ENCODE data around the gene KSR1. TPM values are rescaled to one million over a fixed set of nuclear protein-coding genes. Genes with fewer than 3 reads are reported as not detected.

KSR1 gene
- total RNA-seq, 4 donors from 2014 or later: 10.0 to 15.2 (median 13.9) TPM

DNA sequence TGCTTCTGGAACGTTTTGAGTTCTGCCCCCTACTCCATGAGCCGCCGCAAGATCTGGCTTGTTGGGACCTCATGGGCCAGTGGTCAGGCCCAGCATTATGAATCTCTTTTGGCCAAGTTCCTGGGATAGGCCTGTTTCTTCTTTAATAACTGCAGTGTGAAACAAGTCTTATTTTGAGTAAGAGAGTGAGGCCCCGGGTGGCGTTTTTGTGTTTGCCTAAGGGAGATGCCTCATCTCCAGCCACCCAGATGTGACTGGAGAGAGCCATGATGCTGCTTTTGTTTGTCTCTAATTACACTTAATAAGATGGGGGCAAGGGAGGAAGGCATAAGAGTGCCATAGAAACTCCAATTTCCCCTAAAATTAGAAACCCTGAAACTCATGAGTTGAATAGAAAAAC, 39.8 kb downstream of the KSR1 start:
- no peaks in the 10 kb centered on the region for H3K27me3 ChIP-seq
- ATAC-seq: no peak
- TF ChIP-seq EP300 (IDR thresholded peaks at IDR 0.05) (no peak), POLR2AphosphoS5 (IDR thresholded peaks at IDR 0.05) (no peak), POLR2A (IDR thresholded peaks at IDR 0.05) (no peak)
- TF ChIP-seq, protein P1, sequence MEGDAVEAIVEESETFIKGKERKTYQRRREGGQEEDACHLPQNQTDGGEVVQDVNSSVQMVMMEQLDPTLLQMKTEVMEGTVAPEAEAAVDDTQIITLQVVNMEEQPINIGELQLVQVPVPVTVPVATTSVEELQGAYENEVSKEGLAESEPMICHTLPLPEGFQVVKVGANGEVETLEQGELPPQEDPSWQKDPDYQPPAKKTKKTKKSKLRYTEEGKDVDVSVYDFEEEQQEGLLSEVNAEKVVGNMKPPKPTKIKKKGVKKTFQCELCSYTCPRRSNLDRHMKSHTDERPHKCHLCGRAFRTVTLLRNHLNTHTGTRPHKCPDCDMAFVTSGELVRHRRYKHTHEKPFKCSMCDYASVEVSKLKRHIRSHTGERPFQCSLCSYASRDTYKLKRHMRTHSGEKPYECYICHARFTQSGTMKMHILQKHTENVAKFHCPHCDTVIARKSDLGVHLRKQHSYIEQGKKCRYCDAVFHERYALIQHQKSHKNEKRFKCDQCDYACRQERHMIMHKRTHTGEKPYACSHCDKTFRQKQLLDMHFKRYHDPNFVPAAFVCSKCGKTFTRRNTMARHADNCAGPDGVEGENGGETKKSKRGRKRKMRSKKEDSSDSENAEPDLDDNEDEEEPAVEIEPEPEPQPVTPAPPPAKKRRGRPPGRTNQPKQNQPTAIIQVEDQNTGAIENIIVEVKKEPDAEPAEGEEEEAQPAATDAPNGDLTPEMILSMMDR (IDR thresholded peaks at IDR 0.05): no peak
- H3K9me3 ChIP-seq: no peaks in the 10 kb centered on the region
- no peak overlapping the region for H3K27ac ChIP-seq
- no peak overlapping the region for H3K4me3 ChIP-seq
- no peaks in the 10 kb centered on the region for H3K36me3 ChIP-seq
- H3K4me1 ChIP-seq: peaks cover 0 to 26% (median 14%) of the 10 kb centered on the region in 3 donors
- 70 to 80% methylated on average over 3 to 5 of the region's 5 CpGs for WGBS, 2 donors (ENCODE audit: low coverage in 1 of 2)

DNA sequence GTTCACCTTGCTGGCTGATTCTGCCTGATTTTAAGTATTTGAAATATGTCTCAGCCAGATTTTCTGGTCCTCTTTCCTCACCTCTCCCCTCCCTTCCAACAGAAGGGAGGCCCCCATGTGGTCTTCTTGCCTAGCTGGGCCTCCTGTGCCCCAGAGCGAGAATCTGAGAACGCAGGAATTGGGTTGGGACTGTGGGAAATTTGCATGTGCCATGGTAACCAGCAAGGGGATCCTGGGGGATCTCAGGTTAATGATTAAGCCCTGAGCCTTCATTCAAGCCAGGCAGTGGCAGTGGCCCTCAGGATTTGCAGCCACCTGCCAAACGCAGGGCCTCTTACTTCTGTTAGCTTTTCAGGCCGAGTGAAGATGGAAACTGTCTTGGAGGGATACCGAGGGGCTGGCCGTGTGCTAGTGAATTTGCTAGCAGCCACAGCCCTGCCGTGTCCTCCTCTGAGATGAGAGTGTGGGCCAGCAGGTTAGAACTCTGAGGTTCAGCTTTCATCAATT, 40.2 kb downstream of the KSR1 start:
- 90 to 95% methylated on average over 3 to 4 of the region's 7 CpGs for WGBS, 2 donors (ENCODE audit: low coverage in 1 of 2)
- Histone ChIP-seq H3K4me1 (peaks cover 0 to 26% (median 14%) of the 10 kb centered on the region in 3 donors), H3K9me3 (no peaks in the 10 kb centered on the region), H3K4me3 (no peak overlapping the region), H3K27ac (no peak overlapping the region), H3K36me3 (no peaks in the 10 kb centered on the region), H3K27me3 (no peaks in the 10 kb centered on the region)
- no peak for TF ChIP-seq POLR2A (IDR thresholded peaks at IDR 0.05)
- TF ChIP-seq EP300 (IDR thresholded peaks at IDR 0.05): no peak
- TF ChIP-seq, protein P1 (IDR thresholded peaks at IDR 0.05): no peak
- no peak for TF ChIP-seq POLR2AphosphoS5 (IDR thresholded peaks at IDR 0.05)
- no peak for ATAC-seq

DNA sequence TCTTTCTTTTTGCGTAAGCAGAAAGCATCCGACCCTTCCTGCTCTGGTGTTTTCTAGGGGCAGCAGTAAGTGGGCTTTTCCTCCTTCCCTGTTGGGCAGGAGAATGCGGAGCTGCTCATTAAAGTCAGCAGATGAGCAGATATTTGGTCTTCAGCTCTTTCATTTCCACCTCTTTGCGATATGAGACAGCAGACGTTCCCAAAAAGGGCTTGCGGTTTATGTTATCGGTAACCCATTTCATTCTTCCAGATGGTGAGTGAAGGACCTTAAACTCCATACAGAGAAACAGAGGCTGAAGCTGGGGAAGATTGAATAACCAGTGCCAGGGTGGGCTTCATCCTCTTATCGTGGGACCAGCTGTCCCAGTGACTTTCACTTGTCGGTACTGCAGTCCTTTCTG, 40.7 kb downstream of the KSR1 start:
- TF ChIP-seq POLR2A (IDR thresholded peaks at IDR 0.05): no peak
- no peak for TF ChIP-seq EP300 (IDR thresholded peaks at IDR 0.05)
- TF ChIP-seq, protein P1 (IDR thresholded peaks at IDR 0.05): no peak
- no peak for TF ChIP-seq POLR2AphosphoS5 (IDR thresholded peaks at IDR 0.05)
- peaks cover 0 to 26% (median 14%) of the 10 kb centered on the region in 3 donors for H3K4me1 ChIP-seq

DNA sequence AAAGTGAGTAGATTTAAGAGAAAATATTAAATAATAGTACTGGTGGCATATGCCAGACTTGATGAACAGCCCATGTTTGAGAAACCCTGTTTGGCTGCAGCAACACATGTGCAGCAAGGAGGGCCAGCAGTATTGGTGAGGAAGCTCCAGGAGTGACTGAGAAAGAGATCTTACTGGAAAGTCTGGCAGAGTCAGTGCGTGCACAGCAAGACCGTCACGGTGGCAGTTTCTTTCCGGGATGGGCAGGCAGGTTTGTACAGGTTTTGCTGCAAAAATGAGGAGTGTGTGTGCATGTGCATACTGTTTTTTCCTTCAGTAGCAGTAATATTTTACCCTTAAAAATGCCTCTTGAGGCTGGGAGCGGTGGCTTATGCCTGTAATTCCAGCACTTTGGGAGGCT, 41.4 kb downstream of the KSR1 start:
- Histone ChIP-seq H3K36me3 (no peaks in the 10 kb centered on the region), H3K27ac (no peak overlapping the region), H3K4me3 (no peak overlapping the region), H3K9me3 (no peaks in the 10 kb centered on the region), H3K4me1 (peaks cover 0 to 31% (median 14%) of the 10 kb centered on the region in 3 donors), H3K27me3 (no peaks in the 10 kb centered on the region)
- no peak for ATAC-seq
- no peak for TF ChIP-seq POLR2AphosphoS5 (IDR thresholded peaks at IDR 0.05)
- no peak for TF ChIP-seq POLR2A (IDR thresholded peaks at IDR 0.05)
- TF ChIP-seq, protein P1 (IDR thresholded peaks at IDR 0.05): no peak
- 88% methylated on average over 4 of the region's 5 CpGs; no CpG with 5 or more reads in 1 of the 2 donors for WGBS, 2 donors (ENCODE audit: low coverage in 1 of 2)

More for the DNA sequence above, 40.7 kb downstream of the KSR1 start:
- no peak for ATAC-seq
- WGBS, 2 donors (ENCODE audit: low coverage in 1 of 2): 86 to 100% methylated on average over 1 to 9 of the region's 9 CpGs
- Histone ChIP-seq H3K27me3 (no peaks in the 10 kb centered on the region), H3K9me3 (no peaks in the 10 kb centered on the region), H3K36me3 (no peaks in the 10 kb centered on the region), H3K27ac (no peak overlapping the region), H3K4me3 (no peak overlapping the region)

DNA sequence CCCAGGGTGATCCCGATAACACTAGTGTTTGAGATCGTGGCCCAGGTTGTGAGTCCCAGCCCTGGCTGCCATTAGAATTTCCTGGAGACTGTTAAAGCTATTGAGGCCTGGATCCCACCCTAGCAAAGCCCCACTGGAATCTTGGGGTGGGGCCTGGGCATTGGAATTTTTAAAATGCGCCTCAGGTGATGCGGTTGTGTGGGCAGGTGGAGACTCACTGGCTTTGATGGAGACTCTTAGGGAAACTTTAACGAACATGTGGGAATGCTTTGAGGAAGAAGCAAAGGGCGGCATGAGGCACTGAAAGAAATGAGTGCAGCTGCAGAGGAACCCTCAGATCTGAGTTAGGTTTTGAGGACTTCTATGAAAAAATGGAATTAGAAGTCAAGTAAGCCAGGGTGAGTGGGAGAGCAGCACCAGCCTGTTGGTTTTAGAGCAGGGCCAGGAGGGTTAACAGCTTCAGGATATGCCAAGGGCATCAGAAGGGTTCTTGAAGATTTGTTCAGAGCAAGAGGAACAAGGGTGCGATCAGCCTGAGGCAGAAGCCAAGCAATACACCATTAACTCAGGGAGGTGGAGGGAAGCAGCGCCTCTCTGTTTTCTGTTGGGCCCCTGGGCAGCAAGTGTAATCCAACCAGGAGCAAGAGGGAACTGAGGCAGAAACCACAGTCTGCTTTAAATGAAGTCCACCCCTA, 42.5 kb downstream of the KSR1 start:
- no peaks in the 10 kb centered on the region for H3K9me3 ChIP-seq
- no peak overlapping the region for H3K27ac ChIP-seq
- no peaks in the 10 kb centered on the region for H3K27me3 ChIP-seq
- no peak overlapping the region for H3K4me3 ChIP-seq
- H3K4me1 ChIP-seq: peaks cover 0 to 32% (median 14%) of the 10 kb centered on the region in 3 donors
- no peak for ATAC-seq
- 95 to 100% methylated on average over 1 to 6 of the region's 8 CpGs for WGBS, 2 donors (ENCODE audit: low coverage in 1 of 2)
- H3K36me3 ChIP-seq: no peaks in the 10 kb centered on the region
- TF ChIP-seq POLR2A (IDR thresholded peaks at IDR 0.05) (no peak), EP300 (IDR thresholded peaks at IDR 0.05) (no peak), POLR2AphosphoS5 (IDR thresholded peaks at IDR 0.05) (no peak)
